Thoracic aorta (tissue), 2 donors: ENCODE data around the gene AP1S3. TPM values are rescaled to one million over a fixed set of nuclear protein-coding genes. Genes with fewer than 3 reads are reported as not detected.
"Not testable (repeated sequence)": the region's sequence is repeated elsewhere in the genome, so short reads cannot be mapped to it uniquely, and the experiment has no call there.

Experiments used
- ATAC-seq: fragments of 150-250 bp; one replicate; pipeline ENCODE4 v1.8.0; 2017; ENCODE audit warnings: low read depth; ENCODE audit not compliant: insufficient number of reproducible peaks, low FRiP score
- DNase-seq: peaks from one replicate; pipeline ENCODE4 v3.0.0-alpha.2; 2020; ENCODE audit warnings: low spot score
- H3K27ac ChIP-seq, 2 donors: fragments of 200-600 bp; sonication (generic); 1 replicate in 1 of 2; 2 replicates in 1 of 2; pipeline ENCODE4 v1.5.1; 2016; ENCODE audit warnings: mild to moderate bottlenecking in 2 of 2, moderate library complexity in 2 of 2
- H3K27me3 ChIP-seq: fragments of 200-600 bp; sonication (generic); replicated peaks from 2 replicates; pipeline ENCODE4 v1.6.0; 2016; ENCODE audit warnings: mild to moderate bottlenecking; ENCODE audit not compliant: insufficient read depth
- H3K36me3 ChIP-seq: fragments of 200-600 bp; sonication (generic); one replicate; pipeline ENCODE4 v1.5.1; 2016
- H3K4me1 ChIP-seq, 2 donors: fragments of 200-600 bp; sonication (generic); 1 replicate in 1 of 2; 2 replicates in 1 of 2; pipeline versions ENCODE4 v1.5.1 to v1.6.0; 2016; ENCODE audit warnings: low read depth in 2 of 2, mild to moderate bottlenecking in 1 of 2; ENCODE audit not compliant: control insufficient read depth in 1 of 2
- H3K4me3 ChIP-seq: fragments of 200-600 bp; sonication (generic); 2 replicates; pipeline ENCODE4 v1.5.1; 2016; ENCODE audit warnings: mild to moderate bottlenecking
- H3K9me3 ChIP-seq: fragments of 200-600 bp; sonication (generic); 2 replicates; pipeline ENCODE4 v1.5.1; 2016
- CTCF ChIP-seq: fragments of 200-600 bp; sonication (generic); IDR thresholded peaks from one replicate; pipeline ENCODE4 v1.5.1; 2019; ENCODE audit warnings: antibody characterized with exemption
- total RNA-seq, 2 donors: library from RNA; depleted of rRNA; stranded (reverse); fragments of >200 nt; gene quantifications; one replicate each; pipeline versions ENCODE4 v1.1.0 to v1.2.3, GENCODE V29; 2016

Gene AP1S3
- total RNA-seq, 2 donors from 2014 or later, result 0.95 to 3.0 TPM

GRCh38 chr2:223789423-223789822 is 48.0 kb downstream of the AP1S3 start:
- no peak overlapping the region for H3K4me3 ChIP-seq
- DNase-seq, result no peak
- no peaks in the 10 kb centered on the region for H3K4me1 ChIP-seq
- H3K36me3 ChIP-seq, result no peaks in the 10 kb centered on the region
- no peaks in the 10 kb centered on the region for H3K9me3 ChIP-seq
- no peak overlapping the region for H3K27ac ChIP-seq
- TF ChIP-seq CTCF, result no peak
- no peak for ATAC-seq
- H3K27me3 ChIP-seq, result no peaks in the 10 kb centered on the region

DNA sequence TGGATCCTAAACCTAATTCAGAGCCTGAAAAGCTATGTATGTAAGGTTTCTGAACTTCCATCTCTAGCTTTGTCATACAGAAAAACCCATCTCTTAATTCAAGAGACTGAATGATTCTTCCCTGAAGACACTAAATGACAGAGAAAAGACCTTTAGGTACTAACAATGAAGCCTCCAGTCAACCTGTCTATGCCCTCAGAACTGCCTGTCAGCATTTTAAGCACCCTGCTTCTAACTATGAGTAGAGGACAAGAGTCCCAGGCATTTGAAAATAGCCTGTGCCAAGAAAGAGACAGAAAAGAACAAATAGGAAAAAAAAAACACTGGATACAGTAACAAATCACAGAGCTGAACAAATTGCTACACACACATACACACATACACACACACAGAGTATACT is 48.6 kb downstream of the AP1S3 start:
- no peaks in the 10 kb centered on the region for H3K4me1 ChIP-seq
- TF ChIP-seq CTCF, result no peak
- no peak overlapping the region for H3K27ac ChIP-seq
- no peaks in the 10 kb centered on the region for H3K9me3 ChIP-seq
- no peak overlapping the region for H3K4me3 ChIP-seq
- DNase-seq (no peak), ATAC-seq (no peak)
- H3K27me3 ChIP-seq, result no peaks in the 10 kb centered on the region
- no peaks in the 10 kb centered on the region for H3K36me3 ChIP-seq

GRCh38 chr2:223788106-223788505 is 49.3 kb downstream of the AP1S3 start:
- DNase-seq, H3K9me3 ChIP-seq, H3K4me1 ChIP-seq, H3K27me3 ChIP-seq, H3K36me3 ChIP-seq, ATAC-seq, H3K27ac ChIP-seq, H3K4me3 ChIP-seq: not testable (repeated sequence)

DNA sequence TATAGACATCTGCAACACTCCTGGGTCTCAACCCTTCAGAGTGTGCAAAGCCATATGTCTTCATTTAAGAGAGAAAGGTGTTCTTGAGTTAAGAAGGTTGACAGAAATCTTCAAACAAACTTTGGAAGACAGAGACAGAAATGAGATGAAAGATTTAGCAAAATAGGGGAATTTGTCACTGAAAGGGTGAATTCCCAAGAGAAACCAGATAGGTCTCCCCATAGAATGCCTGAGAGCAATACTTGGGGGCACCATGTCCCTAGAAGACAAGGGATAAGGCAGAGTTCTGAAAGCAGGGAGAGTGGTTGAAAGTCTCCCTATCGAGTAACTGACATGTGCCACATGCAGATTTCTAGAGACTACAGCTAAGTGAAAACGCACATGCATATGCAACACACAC is 50.0 kb downstream of the AP1S3 start:
- ATAC-seq (no peak), DNase-seq (no peak)
- Histone ChIP-seq H3K4me1 (no peaks in the 10 kb centered on the region), H3K27me3 (no peaks in the 10 kb centered on the region), H3K27ac (no peak overlapping the region), H3K36me3 (no peaks in the 10 kb centered on the region), H3K4me3 (no peak overlapping the region), H3K9me3 (no peaks in the 10 kb centered on the region)
- TF ChIP-seq CTCF, result no peak

DNA sequence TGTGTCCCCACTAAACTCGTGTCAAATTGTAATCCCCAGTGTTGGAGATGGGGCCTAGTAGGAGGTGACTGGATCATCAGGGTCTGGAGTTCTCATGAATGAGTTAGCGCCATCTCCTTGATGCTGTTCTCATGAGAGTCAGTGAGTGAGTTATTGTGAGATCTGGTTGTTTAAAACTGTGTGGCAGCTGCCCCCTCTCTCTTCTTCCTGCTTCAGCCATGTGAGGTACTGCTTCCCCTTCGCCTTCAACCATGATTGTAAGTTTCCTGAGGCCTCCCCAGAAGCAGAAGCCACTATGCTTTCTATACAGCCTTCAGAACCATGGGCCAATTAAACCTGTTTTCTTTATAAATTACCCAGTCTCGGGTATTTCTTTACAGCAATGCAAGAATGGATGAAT is 50.4 kb downstream of the AP1S3 start:
- H3K4me3 ChIP-seq, result no peak overlapping the region
- H3K4me1 ChIP-seq, result no peaks in the 10 kb centered on the region
- no peaks in the 10 kb centered on the region for H3K27me3 ChIP-seq
- H3K27ac ChIP-seq, result no peak overlapping the region
- TF ChIP-seq CTCF, result no peak
- no peaks in the 10 kb centered on the region for H3K36me3 ChIP-seq
- ATAC-seq (no peak), DNase-seq (no peak)
- H3K9me3 ChIP-seq, result no peaks in the 10 kb centered on the region

DNA sequence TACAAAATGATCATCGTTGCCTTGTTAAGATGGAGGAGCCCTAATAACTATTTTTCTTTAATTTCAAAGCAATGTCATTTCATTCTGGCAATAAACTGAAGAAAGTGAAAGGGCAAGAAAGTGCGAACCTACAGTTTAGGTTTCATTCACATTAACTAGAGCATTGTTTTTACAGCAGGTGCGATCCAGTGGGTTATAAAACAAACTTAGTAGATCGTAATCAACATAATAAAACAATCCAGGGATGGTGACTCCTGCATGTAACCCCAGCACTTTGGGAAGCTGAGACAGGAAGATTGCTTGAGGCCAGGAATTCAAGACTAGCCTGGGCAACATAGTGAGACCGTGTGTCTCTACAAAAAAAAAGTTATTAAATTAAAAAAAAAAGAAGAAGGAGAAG is 51.1 kb downstream of the AP1S3 start:
- no peaks in the 10 kb centered on the region for H3K27me3 ChIP-seq
- no peak for ATAC-seq
- H3K9me3 ChIP-seq, result no peaks in the 10 kb centered on the region
- no peak overlapping the region for H3K4me3 ChIP-seq
- TF ChIP-seq CTCF, result no peak
- no peaks in the 10 kb centered on the region for H3K4me1 ChIP-seq
- no peak overlapping the region for H3K27ac ChIP-seq
- no peak for DNase-seq
- no peaks in the 10 kb centered on the region for H3K36me3 ChIP-seq
